22Rv1 (cell line): ENCODE results near the gene CCDC178.

Experiments used
- ZFX ChIP-seq: fragments of 450-650 bp; IDR thresholded peaks from 2 replicates; pipeline ENCODE4 v1.6.1; 2017; ENCODE audit warnings: antibody characterized with exemption, borderline replicate concordance
- TF ChIP-seq, protein P1 (sequence below): fragments of 450-650 bp; IDR thresholded peaks from 2 replicates; pipeline ENCODE4 v1.5.1; 2017; ENCODE audit warnings: mild to moderate bottlenecking

GRCh38 chr18:32983721-32984120 is 456.8 kb downstream of the CCDC178 start:
- TF ChIP-seq, protein P1, sequence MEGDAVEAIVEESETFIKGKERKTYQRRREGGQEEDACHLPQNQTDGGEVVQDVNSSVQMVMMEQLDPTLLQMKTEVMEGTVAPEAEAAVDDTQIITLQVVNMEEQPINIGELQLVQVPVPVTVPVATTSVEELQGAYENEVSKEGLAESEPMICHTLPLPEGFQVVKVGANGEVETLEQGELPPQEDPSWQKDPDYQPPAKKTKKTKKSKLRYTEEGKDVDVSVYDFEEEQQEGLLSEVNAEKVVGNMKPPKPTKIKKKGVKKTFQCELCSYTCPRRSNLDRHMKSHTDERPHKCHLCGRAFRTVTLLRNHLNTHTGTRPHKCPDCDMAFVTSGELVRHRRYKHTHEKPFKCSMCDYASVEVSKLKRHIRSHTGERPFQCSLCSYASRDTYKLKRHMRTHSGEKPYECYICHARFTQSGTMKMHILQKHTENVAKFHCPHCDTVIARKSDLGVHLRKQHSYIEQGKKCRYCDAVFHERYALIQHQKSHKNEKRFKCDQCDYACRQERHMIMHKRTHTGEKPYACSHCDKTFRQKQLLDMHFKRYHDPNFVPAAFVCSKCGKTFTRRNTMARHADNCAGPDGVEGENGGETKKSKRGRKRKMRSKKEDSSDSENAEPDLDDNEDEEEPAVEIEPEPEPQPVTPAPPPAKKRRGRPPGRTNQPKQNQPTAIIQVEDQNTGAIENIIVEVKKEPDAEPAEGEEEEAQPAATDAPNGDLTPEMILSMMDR = no peak
- no peak for TF ChIP-seq ZFX
